Measurements from ENCODE around the gene FGF18. TPM values are rescaled to one million over a fixed set of nuclear protein-coding genes. Genes with fewer than 3 reads are reported as not detected.

The FGF18 gene
- total and polyA plus RNA-seq, 12 donors, result 0.14 to 1.5 (median 0.30) TPM

DNA sequence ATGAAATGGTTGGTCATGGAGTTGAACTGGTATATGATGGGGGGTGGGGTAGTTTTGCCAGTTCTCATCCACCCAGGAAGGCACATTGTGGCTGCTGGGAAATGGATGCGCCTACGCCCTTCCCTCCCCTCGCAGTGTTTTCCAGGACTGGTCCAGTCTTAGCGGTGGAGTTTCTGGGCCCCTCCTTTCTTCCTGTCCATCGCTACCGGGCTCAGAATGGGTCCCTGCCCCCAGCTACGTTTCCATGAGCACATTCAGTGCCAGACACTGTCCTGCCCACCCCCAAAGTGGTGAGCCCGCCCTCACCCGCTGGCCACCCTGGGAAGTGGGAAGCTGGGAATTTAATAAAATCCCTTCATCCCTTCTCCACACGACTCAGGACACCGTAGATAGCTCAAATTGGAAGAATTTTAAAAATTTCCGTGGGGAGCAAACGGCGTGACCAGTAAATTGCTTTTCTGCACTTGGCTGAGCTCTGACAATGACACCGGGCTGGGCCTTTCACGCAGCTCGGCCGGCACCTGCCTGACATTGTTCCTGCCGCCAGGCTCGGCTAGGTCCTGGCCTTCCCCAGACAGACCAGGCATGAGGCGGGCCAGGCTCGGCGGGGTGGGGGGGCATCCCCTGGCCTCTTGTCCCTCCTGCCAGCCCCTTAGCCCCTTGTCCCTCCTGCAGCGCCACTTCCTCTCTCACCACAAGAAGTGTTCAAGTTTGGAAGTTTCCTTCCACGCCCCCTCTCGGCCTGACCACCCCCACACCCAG lies 3.6 kb downstream of the FGF18 start:
- WGBS, 4 donors, result 89 to 93% (median 91%) methylated on average over 21 to 26 of the region's 26 CpGs
- H3K36me3 ChIP-seq (replicated peaks in 1 of 2), result no peaks in the 10 kb centered on the region
- intact Hi-C loops (cut with DNase I), result loop anchor here (5.0 to 10.0 kb wide), 4 partner anchors 202 to 479 kb away; no protein-coding TSS in a partner anchor
- H3K9me3 ChIP-seq (replicated peaks in 1 of 3), result no peaks in the 10 kb centered on the region
- H3K4me3 ChIP-seq, result no peak overlapping the region
- H3K4me1 ChIP-seq (replicated peaks in 1 of 2), result peaks cover 18 to 28% of the 10 kb centered on the region in 2 donors
- no peak overlapping the region for H3K27ac ChIP-seq
- peak in 2 of 7 donors; percentile 0 to 33 for DNase-seq
- H3K27me3 ChIP-seq, result peaks cover 18% of the 10 kb centered on the region
- TF ChIP-seq, protein P1, sequence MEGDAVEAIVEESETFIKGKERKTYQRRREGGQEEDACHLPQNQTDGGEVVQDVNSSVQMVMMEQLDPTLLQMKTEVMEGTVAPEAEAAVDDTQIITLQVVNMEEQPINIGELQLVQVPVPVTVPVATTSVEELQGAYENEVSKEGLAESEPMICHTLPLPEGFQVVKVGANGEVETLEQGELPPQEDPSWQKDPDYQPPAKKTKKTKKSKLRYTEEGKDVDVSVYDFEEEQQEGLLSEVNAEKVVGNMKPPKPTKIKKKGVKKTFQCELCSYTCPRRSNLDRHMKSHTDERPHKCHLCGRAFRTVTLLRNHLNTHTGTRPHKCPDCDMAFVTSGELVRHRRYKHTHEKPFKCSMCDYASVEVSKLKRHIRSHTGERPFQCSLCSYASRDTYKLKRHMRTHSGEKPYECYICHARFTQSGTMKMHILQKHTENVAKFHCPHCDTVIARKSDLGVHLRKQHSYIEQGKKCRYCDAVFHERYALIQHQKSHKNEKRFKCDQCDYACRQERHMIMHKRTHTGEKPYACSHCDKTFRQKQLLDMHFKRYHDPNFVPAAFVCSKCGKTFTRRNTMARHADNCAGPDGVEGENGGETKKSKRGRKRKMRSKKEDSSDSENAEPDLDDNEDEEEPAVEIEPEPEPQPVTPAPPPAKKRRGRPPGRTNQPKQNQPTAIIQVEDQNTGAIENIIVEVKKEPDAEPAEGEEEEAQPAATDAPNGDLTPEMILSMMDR (IDR thresholded peaks at IDR 0.05), result no peak
- no peak for TF ChIP-seq POLR2A (IDR thresholded peaks at IDR 0.05)

DNA sequence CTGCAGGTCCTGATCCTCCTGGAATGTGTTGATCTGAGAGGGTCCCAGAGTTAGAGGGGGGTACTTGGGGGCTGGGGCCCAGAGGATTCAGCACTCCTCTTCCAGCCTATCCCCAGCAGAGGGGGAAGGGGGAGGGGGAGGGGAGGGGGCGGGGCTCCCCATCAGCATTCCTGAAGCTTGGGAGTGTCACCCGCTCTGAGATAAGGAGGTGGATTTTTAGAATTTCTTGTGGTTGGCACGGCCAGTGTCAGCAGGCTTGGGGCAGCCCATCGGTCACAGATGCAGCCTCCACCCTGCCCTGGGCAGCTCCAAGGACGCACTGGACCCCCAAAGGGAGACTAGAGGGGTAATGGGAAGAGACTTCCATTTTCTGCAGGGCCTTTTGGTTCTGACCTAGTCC lies 5.3 kb downstream of the FGF18 start:
- no peaks in the 10 kb centered on the region for H3K9me3 ChIP-seq (replicated peaks in 1 of 3)
- peak in 2 of 7 donors; percentile 2 to 14 for DNase-seq
- TF ChIP-seq, protein P1 (IDR thresholded peaks at IDR 0.05), result no peak
- TF ChIP-seq POLR2A (IDR thresholded peaks at IDR 0.05), result no peak
- 63 to 83% (median 73%) methylated on average over 3 to 5 of the region's 5 CpGs for WGBS, 4 donors
- H3K4me1 ChIP-seq (replicated peaks in 1 of 2), result peaks cover 11 to 13% of the 10 kb centered on the region in 2 donors
- H3K4me3 ChIP-seq, result no peak overlapping the region
- no peaks in the 10 kb centered on the region for H3K36me3 ChIP-seq (replicated peaks in 1 of 2)
- no peak overlapping the region for H3K27ac ChIP-seq
- intact Hi-C loops (cut with DNase I), result loop anchor here (5.0 to 10.0 kb wide), 4 partner anchors 200 to 478 kb away; no protein-coding TSS in a partner anchor
- peaks cover 10% of the 10 kb centered on the region for H3K27me3 ChIP-seq

DNA sequence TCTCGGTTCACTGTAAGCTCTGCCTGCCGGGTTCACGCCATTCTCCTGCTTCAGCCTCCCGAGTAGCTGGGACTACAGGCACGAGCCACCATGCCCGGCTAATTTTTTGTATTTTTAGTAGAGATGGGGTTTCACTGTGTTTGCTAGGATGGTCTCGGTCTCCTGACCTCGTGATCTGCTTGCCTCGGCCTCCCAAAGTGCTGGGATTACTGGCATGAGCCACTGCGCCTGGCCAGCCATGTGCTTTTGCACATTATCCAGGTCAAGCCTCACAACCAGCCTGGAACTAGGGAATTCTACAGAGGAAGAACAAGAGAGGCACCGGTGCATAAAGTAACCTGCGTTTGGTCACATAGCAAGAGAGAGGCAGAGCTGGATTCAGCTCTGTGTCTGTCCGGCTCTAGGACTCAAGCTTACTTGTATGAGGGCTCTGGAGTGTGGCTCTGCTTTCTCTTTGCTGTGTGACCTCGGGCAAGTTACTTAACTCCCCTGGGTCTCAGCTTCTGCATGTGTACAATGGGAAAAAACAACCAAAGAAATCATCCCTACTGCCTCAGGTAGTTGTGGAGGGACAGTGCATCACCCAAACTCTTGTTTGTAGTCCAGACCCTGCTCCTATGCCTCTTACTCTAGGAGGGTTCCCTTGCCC lies 6.3 kb downstream of the FGF18 start:
- Histone ChIP-seq H3K4me3 (no peak overlapping the region), H3K27ac (no peak overlapping the region), H3K27me3 (peaks cover 3% of the 10 kb centered on the region), H3K36me3 (replicated peaks in 1 of 2) (no peaks in the 10 kb centered on the region), H3K4me1 (replicated peaks in 1 of 2) (peaks cover 6% of the 10 kb centered on the region in 2 donors), H3K9me3 (replicated peaks in 1 of 3) (no peaks in the 10 kb centered on the region)
- 86 to 93% (median 90%) methylated on average over 14 of the region's 14 CpGs for WGBS, 4 donors
- peak in 2 of 7 donors; percentile 2 to 9 for DNase-seq
- TF ChIP-seq POLR2A (IDR thresholded peaks at IDR 0.05), result no peak
- TF ChIP-seq, protein P1 (IDR thresholded peaks at IDR 0.05), result no peak
- intact Hi-C loops (cut with DNase I), result loop anchor here (10.0 kb wide), 3 partner anchors 199 to 469 kb away; no protein-coding TSS in a partner anchor

DNA sequence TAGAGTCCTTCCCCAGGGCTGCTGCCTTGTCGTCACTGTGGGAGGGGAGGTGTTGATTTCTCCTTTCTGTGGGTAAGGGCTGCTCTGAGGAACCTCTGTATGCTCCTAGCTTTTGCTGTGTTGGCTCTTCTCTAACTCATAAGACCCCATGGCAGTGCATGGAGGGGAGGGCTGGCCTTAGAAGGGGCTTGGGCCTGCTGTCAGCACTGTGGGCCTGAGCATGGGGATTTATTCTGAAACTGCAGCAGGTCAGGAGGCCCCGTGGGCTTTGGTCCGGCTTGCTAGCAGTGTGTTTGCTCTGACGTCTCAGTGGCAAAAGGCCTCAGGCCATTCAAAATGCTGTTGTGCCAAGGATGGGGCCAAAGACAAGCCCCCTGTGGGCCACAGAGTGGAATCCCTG lies 6.8 kb downstream of the FGF18 start:
- intact Hi-C loops (cut with DNase I), result loop anchor here (10.0 kb wide), 3 partner anchors 199 to 469 kb away; no protein-coding TSS in a partner anchor
- peak in 1 of 7 donors; percentile 24 for DNase-seq

More for the DNA sequence above, 6.8 kb downstream of the FGF18 start:
- Histone ChIP-seq H3K27me3 (peaks cover 3% of the 10 kb centered on the region), H3K4me3 (no peak overlapping the region), H3K9me3 (replicated peaks in 1 of 3) (no peaks in the 10 kb centered on the region), H3K36me3 (replicated peaks in 1 of 2) (no peaks in the 10 kb centered on the region), H3K27ac (no peak overlapping the region), H3K4me1 (replicated peaks in 1 of 2) (peaks cover under 1% of the 10 kb centered on the region in 2 donors)
- WGBS, 4 donors, result 80 to 87% (median 85%) methylated on average over 1 to 4 of the region's 4 CpGs
- no peak for TF ChIP-seq POLR2A (IDR thresholded peaks at IDR 0.05)
- TF ChIP-seq, protein P1 (IDR thresholded peaks at IDR 0.05), result no peak
